B cell (primary cell): ENCODE measurements around the gene NEK11.

Experiments used
- CTCF ChIP-seq: fragments of 200-600 bp; IDR thresholded peaks from one replicate; pipeline ENCODE4 v1.8.0; 2022; ENCODE audit warnings: antibody characterized with exemption, mild to moderate bottlenecking
- EZH2 ChIP-seq: IDR thresholded peaks from 2 replicates; pipeline ENCODE4 v1.6.1; 2012; ENCODE audit warnings: borderline replicate concordance, low read depth, mild to moderate bottlenecking, moderate library complexity, low read length; ENCODE audit not compliant: insufficient read depth, poor library complexity, severe bottlenecking

DNA sequence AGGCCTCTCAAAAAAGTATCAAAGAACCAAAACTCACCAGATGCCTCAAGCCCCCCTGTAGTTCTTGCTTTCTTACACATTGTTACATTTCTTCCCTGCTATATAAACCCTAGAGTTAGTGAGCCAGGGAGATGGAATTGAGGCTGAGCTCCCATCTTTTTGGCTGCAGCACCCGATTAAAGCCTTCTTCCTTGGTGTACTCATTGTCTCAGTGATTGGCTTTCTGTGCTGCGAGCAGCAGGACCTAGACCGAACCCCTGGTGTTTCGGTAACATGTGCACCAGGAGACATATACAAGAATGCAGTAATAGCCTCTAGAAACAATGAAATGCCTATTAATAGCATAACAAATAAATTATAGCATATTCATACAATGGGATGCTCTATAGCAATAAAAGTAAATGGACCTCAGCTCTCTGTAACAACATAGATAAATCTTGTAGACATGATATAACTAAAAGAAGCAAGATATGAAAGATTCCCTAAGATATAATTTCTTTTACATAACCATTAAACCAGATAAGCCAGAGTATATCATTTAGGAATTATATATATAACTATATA is 174.0 kb downstream of the NEK11 start:
- no peak for TF ChIP-seq EZH2
- no peak for TF ChIP-seq CTCF
